B cell (primary cell): Measurements from ENCODE around the gene DYRK1A. TPM values are rescaled to one million over a fixed set of nuclear protein-coding genes. Genes with fewer than 3 reads are reported as not detected.
A peak's percentile ranks its signal among the peaks of the same experiment; 100 is the strongest.

Experiments
- ATAC-seq: fragments of 200-7000 bp; cut with Tn5 transposase; one replicate; pipeline ENCODE4 v1.10.0; 2021; ENCODE audit warnings: low read depth, mild to moderate bottlenecking, moderate number of reproducible peaks, moderate library complexity
- CTCF ChIA-PET: fragments of 350-600 bp; sonication (Branson Sonifier 250); formaldehyde crosslinking; loops from one replicate; lab custom pipeline; 2021; ENCODE audit warnings: antibody characterized with exemption, inconsistent platforms; lab: Charles Lee
- POLR2A ChIA-PET: fragments of 350-600 bp; sonication (Branson Sonifier 250); formaldehyde crosslinking; loops from one replicate; lab custom pipeline; 2021; ENCODE audit warnings: antibody characterized with exemption; lab: Charles Lee
- DNase-seq: peaks from one replicate; pipeline ENCODE4 v3.0.0; 2013
- H2AFZ ChIP-seq: 2 replicates; pipeline ENCODE4 v1.6.1; 2012; ENCODE audit warnings: mild to moderate bottlenecking, low read depth, low read length; ENCODE audit not compliant: insufficient read depth, poor library complexity, severe bottlenecking
- H3K27ac ChIP-seq, 2 donors: 1 replicate in 1 of 2; 2 replicates in 1 of 2; pipeline ENCODE4 v1.5.1; 2012 to 2013; ENCODE audit warnings: low read length in 2 of 2, mild to moderate bottlenecking in 2 of 2, moderate library complexity in 1 of 2
- H3K27me3 ChIP-seq, 4 experiments: fragments of 200-600 bp in 1 of 4; sonication (generic) in 1 of 4; replicated peaks in 1 of 4; 1 replicate in 2 of 4; 2 replicates in 2 of 4; pipeline versions ENCODE4 v1.6.1 to v1.7.0; 2013 to 2016; ENCODE audit warnings: low read length in 3 of 4, mild to moderate bottlenecking in 2 of 4, mixed read lengths in 1 of 4, moderate library complexity in 1 of 4; ENCODE audit not compliant: insufficient read depth in 4 of 4, control insufficient read depth in 3 of 4; ENCODE audit errors: control extremely low read depth in 1 of 4
- H3K36me3 ChIP-seq, 2 experiments: replicated peaks in 1 of 2; 1 replicate in 1 of 2; 2 replicates in 1 of 2; pipeline versions ENCODE4 v1.6.1 to v1.7.1; 2013; ENCODE audit warnings: low read length in 1 of 2; ENCODE audit not compliant: insufficient read depth in 2 of 2, control insufficient read depth in 1 of 2; ENCODE audit errors: control extremely low read depth in 1 of 2, extremely low read depth in 1 of 2
- H3K4me1 ChIP-seq, 2 donors: fragments of 200-600 bp in 1 of 2; sonication (generic) in 1 of 2; 1 replicate in 1 of 2; 2 replicates in 1 of 2; pipeline versions ENCODE4 v1.5.1 to v1.6.1; 2013 to 2017; ENCODE audit warnings: low read length in 2 of 2; ENCODE audit not compliant: control insufficient read depth in 2 of 2, insufficient read depth in 2 of 2
- H3K4me2 ChIP-seq: replicated peaks from 2 replicates; pipeline ENCODE3; 2012; ENCODE audit warnings: mild to moderate bottlenecking, low read depth, low read length; ENCODE audit not compliant: poor library complexity, severe bottlenecking
- H3K4me3 ChIP-seq, 5 experiments: fragments of 200-600 bp in 1 of 5; sonication (generic) in 1 of 5; 1 replicate in 3 of 5; 2 replicates in 2 of 5; pipeline versions ENCODE4 v1.5.1 to v1.7.0; 2011 to 2016; ENCODE audit warnings: low read length in 4 of 5, mild to moderate bottlenecking in 4 of 5, low read depth in 2 of 5, control low read depth in 1 of 5, moderate library complexity in 1 of 5; ENCODE audit not compliant: insufficient read depth in 1 of 5; ENCODE audit errors: control extremely low read depth in 1 of 5, extremely low read depth in 1 of 5
- H3K79me2 ChIP-seq: fragments of 200-600 bp; sonication (generic); one replicate; pipeline ENCODE4 v1.6.0; 2016; ENCODE audit warnings: low read length; ENCODE audit not compliant: control insufficient read depth, insufficient read depth
- H3K9ac ChIP-seq: fragments of 200-600 bp; sonication (generic); 2 replicates; pipeline ENCODE4 v1.6.1; 2017; ENCODE audit warnings: mild to moderate bottlenecking, low read length, moderate library complexity
- H3K9me3 ChIP-seq, 3 donors: one replicate each; pipeline versions ENCODE4 v1.6.1 to v1.7.1; 2013; ENCODE audit warnings: low read length in 2 of 3; ENCODE audit not compliant: control insufficient read depth in 2 of 3, insufficient read depth in 1 of 3; ENCODE audit errors: control extremely low read depth in 1 of 3
- H4K20me1 ChIP-seq: 2 replicates; pipeline ENCODE4 v1.6.0; 2012; ENCODE audit warnings: mild to moderate bottlenecking, low read length; ENCODE audit not compliant: insufficient read depth, control insufficient read depth, poor library complexity, severe bottlenecking
- H3K27ac Mint-ChIP-seq: one replicate; pipeline ENCODE4 v1.8.0; 2021; ENCODE audit warnings: mixed read lengths
- H3K27me3 Mint-ChIP-seq: one replicate; pipeline ENCODE4 v1.8.0; 2021; ENCODE audit warnings: mixed read lengths
- H3K4me1 Mint-ChIP-seq: one replicate; pipeline ENCODE4 v1.8.0; 2021; ENCODE audit warnings: mixed read lengths
- H3K4me3 Mint-ChIP-seq: one replicate; pipeline ENCODE4 v1.8.0; 2021; ENCODE audit warnings: mixed read lengths
- H3K9me3 Mint-ChIP-seq: one replicate; pipeline ENCODE4 v1.8.0; 2022; ENCODE audit warnings: mixed read lengths; ENCODE audit not compliant: insufficient read depth
- CTCF ChIP-seq: fragments of 200-600 bp; IDR thresholded peaks from one replicate; pipeline ENCODE4 v1.8.0; 2022; ENCODE audit warnings: antibody characterized with exemption, mild to moderate bottlenecking
- EZH2 ChIP-seq: IDR thresholded peaks from 2 replicates; pipeline ENCODE4 v1.6.1; 2012; ENCODE audit warnings: borderline replicate concordance, low read depth, mild to moderate bottlenecking, moderate library complexity, low read length; ENCODE audit not compliant: insufficient read depth, poor library complexity, severe bottlenecking
- WGBS: methylation state at CpG from one replicate; pipeline ENCODE4 v1.1.5; 2013; ENCODE audit warnings: missing lambda C conversion rate; ENCODE audit not compliant: insufficient coverage; 5-methylcytosine and 5-hydroxymethylcytosine counted together
- intact Hi-C: fragments of 100-400 bp; cut with micrococcal nuclease; formaldehyde crosslinking; loops from one replicate; pipeline ENCODE4 v1.10.0; 2022
- polyA plus RNA-seq: library from polyadenylated mRNA; depleted of rRNA; stranded (reverse); fragments of >200 nt; gene quantifications from 2 replicates; pipeline ENCODE4 v1.2.3, GENCODE V29; 2012
- total RNA-seq, 2 donors: library from RNA; stranded (reverse); fragments of 120-200 nt in 1 of 2; gene quantifications; 1 replicate in 1 of 2; 2 replicates in 1 of 2; pipeline versions ENCODE4 v1.2.3 to v1.2.4, GENCODE V29; 2013 to 2022

Gene DYRK1A
- total and polyA plus RNA-seq, 2 donors (not counting 1 experiment from before 2014, with no cell fraction given), result 46.6 to 147 TPM

GRCh38 chr21:37405629-37406028, 39.1 kb downstream of the DYRK1A start:
- Mint-ChIP-seq H3K4me3 (peak overlapping the region; percentile 40), H3K9me3 (peaks cover 4% of the 10 kb centered on the region), H3K27ac (no peak overlapping the region), H3K4me1 (peaks cover 72% of the 10 kb centered on the region), H3K27me3 (no peaks in the 10 kb centered on the region)
- peaks cover 2 to 14% (median 10%) of the 10 kb centered on the region in 3 donors for H3K9me3 ChIP-seq
- H4K20me1 ChIP-seq, result peaks cover 87% of the 10 kb centered on the region
- ChIA-PET CTCF (no interaction called here), POLR2A (no interaction called here)
- intact Hi-C loops, result loop anchor here (5.0 kb wide), 1 partner anchor 33 kb away; no protein-coding TSS in a partner anchor
- H3K4me3 ChIP-seq, result no peak overlapping the region
- TF ChIP-seq CTCF (no peak), EZH2 (no peak)
- no peak overlapping the region for H3K9ac ChIP-seq
- peak overlapping the region in 1 of 2 donors; percentile 38 for H3K27ac ChIP-seq
- peaks cover 99% of the 10 kb centered on the region for H3K79me2 ChIP-seq
- no peak for DNase-seq
- peak overlapping the region; percentile 21 for H3K4me2 ChIP-seq
- no peaks in the 10 kb centered on the region for H3K36me3 ChIP-seq
- H2AFZ ChIP-seq, result no peak overlapping the region
- H3K4me1 ChIP-seq, result peaks cover 45 to 58% of the 10 kb centered on the region in 2 donors
- ATAC-seq, result no peak
- WGBS, result 100% methylated on average over 1 of the region's 4 CpGs
- H3K27me3 ChIP-seq, result no peaks in the 10 kb centered on the region

GRCh38 chr21:37407719-37408420, 41.3 kb downstream of the DYRK1A start:
- Mint-ChIP-seq H3K9me3 (no peaks in the 10 kb centered on the region), H3K4me3 (no peak overlapping the region), H3K4me1 (peaks cover 82% of the 10 kb centered on the region), H3K27ac (peak overlapping the region; percentile 12), H3K27me3 (no peaks in the 10 kb centered on the region)
- Histone ChIP-seq H4K20me1 (peaks cover 91% of the 10 kb centered on the region), H3K27ac (peak overlapping the region in 1 of 2 donors; percentile 26), H3K9me3 (peaks cover 0 to 2% (median 1%) of the 10 kb centered on the region in 3 donors), H3K36me3 (no peaks in the 10 kb centered on the region), H3K4me2 (no peak overlapping the region), H3K27me3 (no peaks in the 10 kb centered on the region), H2AFZ (no peak overlapping the region), H3K79me2 (peaks cover 99% of the 10 kb centered on the region), H3K4me3 (no peak overlapping the region), H3K4me1 (peaks cover 58 to 75% of the 10 kb centered on the region in 2 donors), H3K9ac (peak overlapping the region; percentile 5)
- CTCF ChIA-PET, result no interaction called here
- ATAC-seq (no peak), DNase-seq (no peak)
- WGBS, result 85% methylated on average over 2 of the region's 6 CpGs
- TF ChIP-seq CTCF (no peak), EZH2 (no peak)
- POLR2A ChIA-PET, result no interaction called here
- intact Hi-C loops, result loop anchor here (5.0 kb wide), 1 partner anchor 36 kb away; no protein-coding TSS in a partner anchor
